K562 (cell line): ENCODE measurements around the gene ODAD3. TPM values are rescaled to one million over a fixed set of nuclear protein-coding genes. Genes with fewer than 3 reads are reported as not detected.

ENCODE experiments used
- CHD7 ChIP-seq: fragments of 200-600 bp; sonication (generic); IDR thresholded peaks from one replicate; pipeline ENCODE4 v1.6.1; 2012; ENCODE audit warnings: mild to moderate bottlenecking, low read depth, low read length, inconsistent platforms
- ETV6 ChIP-seq, 3 experiments: fragments of 150-350 bp in 1 of 3; sonication (generic) in 1 of 3; formaldehyde crosslinking in 1 of 3; IDR thresholded peaks; 2 replicates each; pipeline versions ENCODE4 v1.6.1 to v1.8.0; 2014 to 2022; ENCODE audit warnings: borderline replicate concordance in 2 of 3, low read depth in 2 of 3, antibody characterized with exemption in 1 of 3, low read length in 1 of 3, mild to moderate bottlenecking in 1 of 3, missing genetic modification reagents in 1 of 3
- MNT ChIP-seq, 2 experiments: fragments of 450-650 bp; conservative IDR thresholded peaks; 2 replicates each; pipeline ENCODE4 v1.6.1; 2017; ENCODE audit warnings: mild to moderate bottlenecking in 2 of 2, moderate library complexity in 2 of 2
- NFRKB ChIP-seq: fragments of 450-650 bp; IDR thresholded peaks from 2 replicates; pipeline ENCODE4 v1.6.1; 2016; ENCODE audit warnings: low read depth
- NR4A1 ChIP-seq, 2 experiments: fragments of 250-450 bp in 1 of 2; fragments of 450-650 bp in 1 of 2; sonication (Bioruptor Pico) in 1 of 2; IDR thresholded peaks; 2 replicates each; pipeline versions ENCODE4 v1.4.0 to v1.6.1; 2016 to 2020; ENCODE audit warnings: mild to moderate bottlenecking in 2 of 2, missing compliant biosample characterization in 1 of 2, missing genetic modification characterization in 1 of 2, moderate library complexity in 1 of 2
- TRIM28 ChIP-seq: fragments of 450-650 bp; IDR thresholded peaks from 2 replicates; pipeline ENCODE4 v1.6.1; 2017
- ZBTB33 ChIP-seq: sonication (generic); formaldehyde crosslinking; IDR thresholded peaks from 2 replicates; pipeline ENCODE4 v1.8.1; 2023; ENCODE audit warnings: mild to moderate bottlenecking, missing genetic modification reagents
- ZNF277 ChIP-seq: fragments of 250-450 bp; sonication (Bioruptor Pico); IDR thresholded peaks from 2 replicates; pipeline ENCODE4 v1.8.0; 2022; ENCODE audit warnings: inconsistent platforms, mild to moderate bottlenecking, moderate library complexity, borderline replicate concordance
- polyA plus RNA-seq, 8 experiments: library from polyadenylated mRNA; depleted of rRNA in 4 of 8; stranded (reverse) in 5 of 8; unstranded in 3 of 8; fragments of >200 nt; fragmentation: Nextera tagmentation in 2 of 8; fragmentation: Illumina TruSeq in 1 of 8; extraction: Ambion mirVana in 2 of 8; extraction: Trizol in 1 of 8; gene quantifications; 2 replicates each; pipeline versions ENCODE4 v1.2.1 to v1.2.3, GENCODE V29; 2011 to 2014; ENCODE audit warnings: inconsistent platforms in 1 of 8, missing spikeins in 1 of 8
- total RNA-seq, 7 experiments: library from RNA; depleted of rRNA in 6 of 7; stranded (reverse); fragments of >200 nt in 6 of 7; fragmentation: Illumina TruSeq in 2 of 7; extraction: Trizol in 2 of 7; gene quantifications; 2 replicates each; pipeline versions ENCODE4 v1.2.1 to v1.2.3, GENCODE V29; 2011 to 2021; ENCODE audit warnings: low replicate concordance in 1 of 7

Gene ODAD3
- total and polyA plus RNA-seq, 9 of the 15 experiments (the other 6 are each of a cell fraction or from before 2014, with no cell fraction given): 0.07 to 0.72 (median 0.14) TPM; not detected in 2

GRCh38 chr19:11435057-11435832 lies at the start of gene ODAD3, which contains the start of gene PRKCSH (continued):
- TF ChIP-seq CHD7: no peak
- no peak for TF ChIP-seq ZNF277 (CRISPR knock-in tag)
- TF ChIP-seq NR4A1 (CRISPR knock-in tag; IDR thresholded peaks at IDR 0.05): no peak
- peak; percentile 81 for TF ChIP-seq NR4A1 (tag; IDR thresholded peaks at IDR 0.05)
- TF ChIP-seq MNT (conservative IDR thresholded peaks at IDR 0.05): peak; percentile 72 to 83
- peak; percentile 55; the same call in 1 of the 2 replicates for TF ChIP-seq NFRKB
- TF ChIP-seq ZBTB33 (CRISPR knock-in tag): no peak
- TF ChIP-seq ETV6 (IDR thresholded peaks at IDR 0.05; ENCODE audit: borderline replicate concordance in 1 of 2, low read depth in 2 of 2, low read length in 1 of 2): no peak
- TF ChIP-seq ETV6 (CRISPR knock-in tag; IDR thresholded peaks at IDR 0.05; ENCODE audit: borderline replicate concordance): no peak
- no peak for TF ChIP-seq TRIM28
